IPS-11a (cell line): ENCODE data around the gene DIAPH3.

Source experiments
- H3K4me3 ChIP-seq: one replicate; pipeline ENCODE4 v1.5.1; 2013; ENCODE audit warnings: low read depth, low read length, control low read depth

The DIAPH3 gene

GRCh38 chr13:59684105-59684504, 479.6 kb downstream of the DIAPH3 start:
- H3K4me3 ChIP-seq: no peak overlapping the region

GRCh38 chr13:59681636-59682311, 482.0 kb downstream of the DIAPH3 start:
- no peak overlapping the region for H3K4me3 ChIP-seq

GRCh38 chr13:59680429-59681024, 483.2 kb downstream of the DIAPH3 start:
- H3K4me3 ChIP-seq: no peak overlapping the region

- H3K4me3 ChIP-seq: no peak overlapping the region
Observed at GRCh38 chr13:59679254-59679653, 484.5 kb downstream of the DIAPH3 start.

- H3K4me3 ChIP-seq: no peak overlapping the region
Observed at GRCh38 chr13:59677966-59678814, 485.5 kb downstream of the DIAPH3 start.

- no peak overlapping the region for H3K4me3 ChIP-seq
Observed at GRCh38 chr13:59677430-59677829, 486.3 kb downstream of the DIAPH3 start.

GRCh38 chr13:59674616-59675015, 489.1 kb downstream of the DIAPH3 start:
- H3K4me3 ChIP-seq: no peak overlapping the region

GRCh38 chr13:59673286-59673685, 490.4 kb downstream of the DIAPH3 start:
- H3K4me3 ChIP-seq: no peak overlapping the region

- no peak overlapping the region for H3K4me3 ChIP-seq
Observed at GRCh38 chr13:59672445-59672844, 491.3 kb downstream of the DIAPH3 start.

GRCh38 chr13:59671881-59672280, 491.8 kb downstream of the DIAPH3 start:
- H3K4me3 ChIP-seq: no peak overlapping the region

GRCh38 chr13:59666504-59666903, 497.2 kb downstream of the DIAPH3 start:
- no peak overlapping the region for H3K4me3 ChIP-seq

- H3K4me3 ChIP-seq: no peak overlapping the region
Observed at GRCh38 chr13:59665732-59666131, 498.0 kb downstream of the DIAPH3 start.

- H3K4me3 ChIP-seq: no peak overlapping the region
Observed at GRCh38 chr13:59665184-59665583, 498.5 kb downstream of the DIAPH3 start.

GRCh38 chr13:59664586-59664985, 499.1 kb downstream of the DIAPH3 start:
- H3K4me3 ChIP-seq: no peak overlapping the region

- no peak overlapping the region for H3K4me3 ChIP-seq
Observed at GRCh38 chr13:59663707-59664106, 500.0 kb downstream of the DIAPH3 start.

- H3K4me3 ChIP-seq: no peak overlapping the region
Observed at GRCh38 chr13:59660582-59660981, 503.1 kb downstream of the DIAPH3 start.

- H3K4me3 ChIP-seq: no peak overlapping the region
Observed at GRCh38 chr13:59659981-59660380, 503.7 kb downstream of the DIAPH3 start.

- no peak overlapping the region for H3K4me3 ChIP-seq
Observed at GRCh38 chr13:59658738-59659330, 504.9 kb downstream of the DIAPH3 start.

GRCh38 chr13:59658027-59658737, 505.5 kb downstream of the DIAPH3 start:
- no peak overlapping the region for H3K4me3 ChIP-seq

- no peak overlapping the region for H3K4me3 ChIP-seq
Observed at GRCh38 chr13:59653916-59654315, 509.8 kb downstream of the DIAPH3 start.

- no peak overlapping the region for H3K4me3 ChIP-seq
Observed at GRCh38 chr13:59651479-59651878, 512.2 kb downstream of the DIAPH3 start.
